ENCODE data around the gene GATAD2A. TPM values are rescaled to one million over a fixed set of nuclear protein-coding genes. Genes with fewer than 3 reads are reported as not detected.
"Not testable (repeated sequence)": the region's sequence is repeated elsewhere in the genome, so short reads cannot be mapped to it uniquely, and the experiment has no call there.

GATAD2A gene
- total RNA-seq, 1 donor from 2014 or later: 24.3 TPM

DNA sequence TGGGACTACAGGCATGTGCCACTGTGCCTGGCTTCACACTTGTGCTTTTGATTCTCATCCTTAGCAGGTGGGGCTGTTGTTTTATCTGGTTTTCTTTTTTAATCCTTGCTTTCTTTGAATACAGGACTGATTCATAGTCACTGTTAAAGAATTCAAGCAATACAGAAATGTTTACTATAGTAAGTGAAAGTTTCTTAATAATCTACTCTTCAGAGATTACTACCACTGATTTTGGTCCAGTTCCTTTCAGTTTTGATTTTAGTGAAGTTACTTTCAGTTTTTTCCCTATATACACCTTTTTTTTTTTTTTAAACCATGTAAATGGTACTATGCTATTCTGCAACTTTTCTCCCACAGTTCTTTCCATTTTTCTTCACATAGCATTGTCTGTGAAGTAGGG, 53.6 kb downstream of the GATAD2A start:
- no peak for ATAC-seq (ENCODE audit: poor library complexity)
- intact Hi-C loops (cut with DNase I): no loop called here

DNA sequence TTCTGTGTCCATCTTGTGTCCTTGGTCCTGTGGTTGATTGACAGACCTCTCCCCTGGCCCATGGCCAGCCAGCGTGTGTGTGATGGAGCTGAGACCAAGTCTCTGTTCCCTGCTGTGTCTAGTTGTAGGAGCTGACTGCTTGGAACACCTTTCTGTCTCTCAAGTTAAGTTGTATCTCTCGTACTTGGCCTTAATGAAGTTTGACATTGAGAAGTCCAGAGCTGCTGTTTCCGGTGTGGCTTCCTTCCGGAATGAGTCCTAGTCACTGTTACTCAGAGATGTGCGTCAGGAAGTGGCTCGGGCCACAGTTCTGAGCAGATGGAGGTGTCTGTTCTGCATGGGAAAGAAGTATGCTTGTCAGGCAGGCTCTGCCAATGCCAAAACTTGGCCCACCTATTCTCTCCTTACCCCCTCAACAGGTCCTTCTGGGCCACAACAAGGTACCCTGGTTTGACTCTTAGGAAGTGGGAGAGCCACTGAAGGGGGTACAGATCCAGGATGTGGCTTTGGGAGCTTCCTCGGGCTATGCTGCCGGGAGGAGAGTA, 54.3 kb downstream of the GATAD2A start:
- DNase-seq: peak; percentile 64
- ATAC-seq (ENCODE audit: poor library complexity): peak; percentile 28
- intact Hi-C loops (cut with DNase I): no loop called here

More for the DNA sequence above, 53.6 kb downstream of the GATAD2A start:
- DNase-seq: no peak

GRCh38 chr19:19460258-19460731, 54.8 kb downstream of the GATAD2A start:
- no peak for DNase-seq
- no peak for ATAC-seq (ENCODE audit: poor library complexity)
- intact Hi-C loops (cut with DNase I): no loop called here

GRCh38 chr19:19460761-19461265, 55.3 kb downstream of the GATAD2A start:
- ATAC-seq (ENCODE audit: poor library complexity) (peak; percentile 78), DNase-seq (peak; percentile 75)
- intact Hi-C loops (cut with DNase I): no loop called here

GRCh38 chr19:19461306-19461670, 55.8 kb downstream of the GATAD2A start:
- no peak for ATAC-seq (ENCODE audit: poor library complexity)
- intact Hi-C loops (cut with DNase I): no loop called here

DNA sequence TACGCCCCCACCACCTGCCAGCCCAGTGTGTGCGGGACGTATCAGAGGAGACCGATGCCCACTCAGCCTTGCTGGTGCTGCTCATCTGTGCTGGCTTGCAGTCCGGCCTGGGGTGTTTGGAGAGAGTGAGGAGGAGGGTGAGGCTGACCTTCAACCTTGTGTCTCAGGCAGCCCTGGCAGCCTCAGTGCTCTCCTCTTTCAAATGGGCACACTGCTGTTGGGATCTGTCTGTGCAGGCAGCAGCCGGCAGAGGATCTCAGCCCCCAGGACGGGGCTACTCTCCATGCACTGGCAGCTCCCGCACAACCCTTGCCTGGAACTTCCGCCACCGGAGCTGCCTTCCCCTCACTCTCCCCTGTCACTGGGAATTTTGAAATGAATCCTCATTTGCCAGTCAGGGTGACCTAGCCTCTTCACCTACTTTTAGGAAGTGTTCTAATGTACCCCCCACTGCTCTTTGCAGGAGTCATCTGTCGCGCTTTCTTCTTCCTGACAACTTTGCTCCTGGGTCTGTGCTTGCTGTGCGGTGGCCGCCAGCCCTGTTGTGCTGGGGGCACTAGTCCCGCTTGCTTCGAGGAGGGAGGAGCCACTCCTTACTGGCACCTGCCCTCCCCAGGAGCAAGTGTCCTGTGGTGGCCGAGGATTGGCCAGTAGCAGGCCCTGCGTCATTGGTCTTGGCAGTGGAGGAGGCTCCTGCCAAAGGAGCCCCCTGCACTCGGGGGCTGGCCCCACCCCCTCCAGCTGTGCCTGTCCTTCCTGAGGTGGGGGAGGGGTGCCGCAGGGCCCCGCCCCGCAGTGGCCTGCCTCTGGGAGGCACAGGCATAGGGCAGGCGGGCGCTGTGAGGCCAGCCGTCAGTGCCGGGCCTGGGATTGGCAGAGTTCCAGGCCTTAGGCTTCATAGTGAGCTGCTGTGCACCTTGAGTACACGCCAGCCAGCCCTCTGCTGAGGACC, 56.5 kb downstream of the GATAD2A start:
- DNase-seq (peak; percentile 79), ATAC-seq (ENCODE audit: poor library complexity) (peak; percentile 61)
- intact Hi-C loops (cut with DNase I): no loop called here

More at GRCh38 chr19:19461306-19461670, 55.8 kb downstream of the GATAD2A start:
- DNase-seq: no peak

DNA sequence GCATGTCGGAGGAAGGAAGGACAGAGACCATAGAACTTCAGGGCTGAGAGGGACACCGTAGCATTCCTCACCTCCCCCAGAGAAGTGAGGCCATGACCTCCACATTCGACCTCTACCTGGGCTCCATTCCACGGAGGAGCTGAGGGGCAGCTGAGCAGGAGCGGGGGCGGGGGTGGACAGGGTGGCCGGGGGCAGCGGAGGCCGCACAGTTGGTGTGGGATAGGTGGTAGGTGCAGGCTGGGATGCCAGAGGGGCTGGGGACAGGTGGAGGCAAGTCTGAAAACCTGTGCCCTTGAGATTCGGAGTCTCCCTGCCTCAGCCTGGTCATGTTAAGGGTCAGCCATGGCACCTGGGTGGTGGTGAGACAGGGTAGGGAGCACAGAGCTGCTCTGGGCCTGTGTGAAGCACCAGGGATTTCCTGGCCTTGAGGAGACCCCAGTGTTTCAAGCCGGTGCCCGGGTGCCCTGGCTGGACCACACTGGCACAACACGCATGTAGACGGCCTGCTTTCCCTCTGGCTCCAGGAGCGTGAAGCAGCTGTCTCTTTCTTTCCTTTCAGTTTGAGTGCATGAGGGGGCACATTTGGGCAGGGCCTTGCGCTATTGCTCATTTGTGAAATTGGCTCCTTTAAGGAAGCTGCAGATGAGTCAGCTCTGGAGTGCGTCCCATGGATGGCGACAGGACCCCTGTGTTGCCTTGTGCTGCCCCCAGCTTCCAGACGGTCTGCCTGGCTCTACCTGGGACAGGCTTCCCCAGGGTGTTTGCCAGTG, 58.1 kb downstream of the GATAD2A start:
- intact Hi-C loops (cut with DNase I): no loop called here
- DNase-seq (no peak), ATAC-seq (ENCODE audit: poor library complexity) (no peak)

DNA sequence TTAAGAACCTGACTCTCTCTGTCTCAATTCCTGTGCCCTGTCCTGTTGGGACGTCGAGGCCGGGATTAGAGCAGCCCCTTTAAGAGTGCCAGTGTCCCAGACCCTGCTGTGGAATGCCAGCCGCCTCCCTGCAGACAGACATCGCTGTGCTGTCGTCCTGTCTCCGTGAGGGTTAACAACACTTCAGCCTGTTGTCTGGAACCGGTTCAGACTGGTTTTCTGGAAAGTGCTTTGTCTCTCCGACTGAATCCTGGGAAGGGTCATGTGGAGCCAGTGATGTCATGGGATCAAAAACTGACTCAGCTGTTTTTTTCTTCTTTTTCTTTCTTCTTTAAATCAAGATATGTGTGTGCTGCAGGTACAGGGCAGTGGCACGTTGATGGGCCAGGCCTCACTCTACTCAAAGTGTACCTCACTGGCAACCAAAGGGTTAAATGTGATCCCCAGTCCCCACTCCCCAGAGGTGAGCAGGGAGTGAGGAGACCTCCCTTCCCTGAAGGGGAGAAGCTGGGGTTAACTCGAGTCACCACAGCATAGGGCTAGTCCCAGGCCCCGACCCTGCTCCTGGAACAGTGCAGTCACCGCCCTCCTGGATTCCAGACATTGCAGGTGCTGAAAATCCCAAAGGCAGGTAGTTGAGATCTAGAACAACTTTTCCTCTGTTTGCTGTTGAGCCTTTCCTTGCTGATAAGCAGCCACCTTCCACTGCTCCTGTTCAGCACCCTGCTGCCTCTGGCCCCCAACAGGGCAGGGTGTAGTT, 59.0 kb downstream of the GATAD2A start:
- DNase-seq: no peak
- ATAC-seq (ENCODE audit: poor library complexity): no peak
- intact Hi-C loops (cut with DNase I): no loop called here

DNA sequence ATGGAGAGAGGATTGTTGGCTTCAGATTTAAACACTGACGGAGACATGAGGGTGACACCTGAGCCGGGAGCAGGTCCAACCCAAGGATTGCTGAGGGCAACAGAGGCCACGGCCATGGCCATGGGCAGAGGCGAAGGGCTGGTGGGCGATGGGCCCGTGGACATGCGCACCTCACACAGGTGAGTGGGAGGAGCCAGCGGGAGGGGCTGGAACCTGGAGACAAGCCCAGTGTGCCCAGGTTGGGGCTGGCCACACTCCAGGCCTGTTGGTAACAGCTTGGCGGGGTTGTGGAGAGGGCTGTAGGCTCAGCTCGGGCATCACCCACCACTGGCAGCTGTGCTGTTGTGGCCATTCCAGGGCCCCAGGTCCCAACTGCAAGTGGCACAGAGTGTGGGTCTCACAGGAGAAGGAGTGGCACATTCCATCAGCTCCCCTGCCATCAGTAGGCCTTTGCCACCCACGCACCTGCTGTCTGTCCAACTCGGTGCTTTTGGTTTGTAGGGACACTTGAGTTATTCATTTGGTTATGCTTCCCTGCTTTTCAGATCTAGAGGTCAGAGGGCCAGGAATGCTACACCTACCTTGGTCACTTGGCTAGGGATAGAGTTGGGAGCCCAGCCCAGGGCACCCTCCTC, 60.1 kb downstream of the GATAD2A start:
- intact Hi-C loops (cut with DNase I): no loop called here
- ATAC-seq (ENCODE audit: poor library complexity) (no peak), DNase-seq (no peak)

DNA sequence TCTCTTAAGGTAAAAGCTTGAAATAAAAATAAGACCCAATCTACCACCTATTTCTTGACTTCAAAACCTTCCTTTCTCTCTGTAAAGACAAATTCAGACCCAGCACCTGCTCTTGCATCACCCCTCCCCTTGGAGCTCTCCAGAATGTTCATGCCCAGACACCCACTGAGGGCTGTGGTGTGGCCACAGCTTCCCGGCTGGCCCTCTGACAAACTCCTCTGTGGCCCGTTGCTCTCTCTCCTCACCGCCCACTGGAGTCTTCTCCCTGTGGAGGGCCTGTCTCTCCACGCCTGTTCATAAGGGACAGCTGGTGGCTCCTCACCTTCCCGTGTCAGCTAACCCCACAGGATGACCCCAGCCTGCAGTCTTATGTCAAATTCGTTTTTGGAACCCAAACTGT, 60.7 kb downstream of the GATAD2A start:
- DNase-seq (no peak), ATAC-seq (ENCODE audit: poor library complexity) (no peak)
- intact Hi-C loops (cut with DNase I): no loop called here

DNA sequence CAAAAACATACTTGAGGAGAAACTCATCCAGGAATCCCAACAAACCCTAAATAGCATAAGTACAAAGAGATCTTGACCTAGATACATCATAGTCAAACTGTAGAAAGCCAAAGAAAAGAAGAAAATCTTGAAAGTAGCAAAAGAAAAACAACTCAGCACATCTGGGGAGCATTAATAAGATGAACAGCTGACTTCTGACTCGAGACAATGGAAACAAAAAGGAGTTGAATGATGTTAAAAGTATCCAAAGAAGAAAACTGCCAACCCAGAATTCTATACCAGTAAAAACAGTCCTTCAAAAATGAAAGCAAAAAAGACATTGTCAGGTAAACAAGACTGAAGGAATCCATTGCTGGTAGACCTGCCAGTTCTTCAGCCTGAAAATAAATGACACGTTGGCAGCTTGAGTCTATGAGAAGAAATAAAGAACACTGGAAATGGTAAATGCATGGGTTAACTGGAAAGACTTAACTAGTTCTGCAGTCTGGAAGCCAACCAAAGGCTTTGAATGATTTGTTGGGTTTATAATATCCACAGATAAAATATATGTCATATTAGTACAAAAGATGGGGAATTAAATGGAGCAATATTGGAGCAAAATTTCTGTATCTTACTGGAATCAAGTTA, 63.1 kb downstream of the GATAD2A start:
- no peak for ATAC-seq (ENCODE audit: poor library complexity)
- intact Hi-C loops (cut with DNase I): no loop called here

DNA sequence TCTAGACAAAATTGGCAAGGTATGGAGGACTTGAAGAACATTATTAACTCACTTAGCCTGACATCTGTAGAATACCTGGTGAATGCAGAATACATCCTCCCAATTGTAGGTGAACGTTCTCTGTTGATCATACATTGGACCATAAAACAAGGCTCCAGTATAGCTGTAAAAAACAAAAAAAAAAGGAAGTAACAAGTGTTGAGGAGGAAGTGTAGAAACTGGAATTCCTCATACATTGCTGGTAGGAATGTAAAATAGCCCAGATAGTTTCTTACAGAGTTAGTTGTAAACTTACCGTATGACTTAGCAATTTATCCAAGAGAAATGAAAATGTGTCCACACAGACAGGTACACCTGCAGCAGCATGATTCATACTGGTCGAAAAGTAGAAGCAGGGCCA, 65.1 kb downstream of the GATAD2A start:
- DNase-seq (no peak), ATAC-seq (ENCODE audit: poor library complexity) (no peak)
- intact Hi-C loops (cut with DNase I): no loop called here

More for the DNA sequence above, 63.1 kb downstream of the GATAD2A start:
- DNase-seq: no peak

GRCh38 chr19:19471682-19472081, 66.2 kb downstream of the GATAD2A start:
- DNase-seq (no peak), ATAC-seq (ENCODE audit: poor library complexity) (no peak)
- intact Hi-C loops (cut with DNase I): no loop called here

DNA sequence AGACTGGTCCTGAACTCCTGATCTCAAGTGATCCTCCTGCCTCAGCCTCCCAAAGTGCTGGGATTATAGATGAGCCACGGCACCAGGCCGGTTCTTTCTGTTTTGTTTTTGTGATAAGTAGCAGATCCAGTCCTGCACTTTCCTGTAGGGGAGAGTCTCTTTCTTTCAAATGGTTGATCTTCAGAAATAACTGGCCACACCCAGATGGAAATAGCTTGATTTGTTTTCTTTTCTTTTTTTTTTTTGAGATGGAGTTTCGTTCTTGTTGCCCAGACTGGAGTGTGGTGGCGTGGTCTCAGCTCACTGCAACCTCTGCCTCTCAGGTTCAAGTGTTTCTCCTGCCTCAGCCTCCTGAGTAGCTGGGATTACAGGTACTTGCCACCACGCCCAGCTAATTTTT, 66.6 kb downstream of the GATAD2A start:
- intact Hi-C loops (cut with DNase I); ATAC-seq (ENCODE audit: poor library complexity); DNase-seq: not testable (repeated sequence)

GRCh38 chr19:19475015-19475765, 69.7 kb downstream of the GATAD2A start:
- ATAC-seq (ENCODE audit: poor library complexity) (no peak), DNase-seq (no peak)
- intact Hi-C loops (cut with DNase I): no loop called here

- intact Hi-C loops (cut with DNase I): no loop called here
- ATAC-seq (ENCODE audit: poor library complexity): peak; percentile 24
- no peak for DNase-seq
Observed at GRCh38 chr19:19475849-19476828, 70.7 kb downstream of the GATAD2A start.
